Fibroblast of skin of scalp (primary cell): ENCODE measurements around the gene MCTP1.

Source experiments
- DNase-seq: peaks from one replicate; pipeline ENCODE4 v3.0.0-alpha.2; 2013

Gene MCTP1

DNA sequence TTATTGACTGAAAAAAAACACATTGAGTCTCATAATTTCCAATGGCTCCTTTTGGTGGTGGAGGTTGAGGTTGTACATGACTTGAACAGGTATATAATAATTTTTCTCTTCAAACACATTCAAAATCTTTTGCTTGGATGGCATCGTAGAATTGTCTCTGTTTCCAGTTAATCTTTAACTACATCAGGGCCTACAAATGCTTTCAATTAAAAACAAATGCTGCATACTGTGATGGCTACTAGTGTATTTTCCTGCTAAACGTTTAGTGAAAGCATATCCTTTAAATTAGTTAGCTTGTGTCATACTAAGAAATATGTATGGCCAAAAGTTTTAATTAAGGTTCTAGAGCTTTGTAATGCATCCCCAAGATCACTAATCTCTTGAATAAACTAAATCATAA lies 352.6 kb downstream of the MCTP1 start:
- DNase-seq = no peak

GRCh38 chr5:94928891-94929290 lies 356.0 kb downstream of the MCTP1 start:
- peak; percentile 6 for DNase-seq

GRCh38 chr5:94920570-94920969 lies 364.3 kb downstream of the MCTP1 start:
- DNase-seq = no peak

GRCh38 chr5:94916619-94917018 lies 368.3 kb downstream of the MCTP1 start:
- no peak for DNase-seq

GRCh38 chr5:94911276-94911675 lies 373.6 kb downstream of the MCTP1 start:
- DNase-seq = no peak

GRCh38 chr5:94910721-94911120 lies 374.2 kb downstream of the MCTP1 start:
- DNase-seq = no peak

DNA sequence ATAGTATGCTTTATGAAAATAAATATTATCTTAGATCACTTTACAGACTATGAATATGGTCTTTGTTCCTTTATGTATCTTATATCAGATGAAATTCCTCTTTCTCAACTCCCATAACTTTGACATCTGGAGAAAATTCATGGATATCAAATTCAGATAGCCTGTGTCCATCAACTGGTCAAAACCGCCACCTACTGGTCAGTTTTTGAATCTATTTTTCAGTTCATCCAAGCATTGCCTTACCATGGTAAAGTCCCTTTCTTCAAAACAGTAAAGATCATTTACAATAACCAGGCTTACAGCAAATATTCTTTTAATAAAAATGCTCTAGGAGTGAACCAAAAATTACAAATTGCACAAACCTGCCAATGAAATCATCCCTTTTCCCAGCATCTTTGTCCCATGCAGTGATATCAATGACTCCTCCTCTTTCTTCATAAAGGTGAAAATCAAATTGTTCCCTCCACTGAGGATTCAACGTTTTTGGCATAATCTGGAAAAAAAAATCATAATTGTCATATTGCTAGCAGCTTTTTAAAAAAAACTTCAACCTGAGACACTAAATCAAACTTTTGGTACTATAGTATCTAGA lies 375.9 kb downstream of the MCTP1 start:
- peak; percentile 43 for DNase-seq

GRCh38 chr5:94906750-94907149 lies 378.1 kb downstream of the MCTP1 start:
- no peak for DNase-seq

GRCh38 chr5:94903726-94904125 lies 381.2 kb downstream of the MCTP1 start:
- peak; percentile 1 for DNase-seq

DNA sequence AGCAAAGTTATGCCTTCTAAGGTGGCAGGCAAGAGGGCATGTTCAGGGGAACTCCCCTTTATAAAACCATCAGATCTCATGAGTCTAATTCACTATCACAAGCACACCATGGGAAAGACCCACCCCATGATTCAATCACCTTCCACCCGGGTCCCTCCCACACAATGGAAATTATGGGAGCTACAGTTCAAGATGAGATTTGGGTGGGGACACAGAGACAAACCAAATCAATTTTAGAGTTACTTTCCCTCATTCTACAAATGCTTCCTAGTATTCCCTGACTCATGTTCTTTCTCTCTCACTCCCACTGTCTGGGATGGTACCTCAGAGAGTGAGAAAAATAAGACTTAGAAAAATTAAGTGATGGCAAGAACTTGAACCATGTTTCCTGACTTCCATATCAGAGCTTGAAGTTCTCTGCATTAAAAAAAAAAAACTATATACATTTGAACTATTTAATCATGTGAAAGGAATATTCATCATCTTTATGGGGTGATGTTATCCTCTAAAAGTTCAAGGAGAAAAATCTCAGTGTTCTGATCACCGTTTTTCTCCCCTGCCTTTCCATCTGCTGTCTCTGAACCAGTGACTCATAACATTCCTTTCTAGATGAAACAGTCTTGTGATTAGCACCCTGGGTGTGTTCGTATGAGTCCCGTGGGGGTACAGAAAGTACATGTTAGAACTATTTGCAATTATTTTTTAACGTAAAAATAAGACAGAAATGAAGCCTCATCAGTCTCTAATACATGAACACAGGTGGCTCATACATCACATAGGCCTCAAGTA lies 383.5 kb downstream of the MCTP1 start:
- peak; percentile 54 for DNase-seq

DNA sequence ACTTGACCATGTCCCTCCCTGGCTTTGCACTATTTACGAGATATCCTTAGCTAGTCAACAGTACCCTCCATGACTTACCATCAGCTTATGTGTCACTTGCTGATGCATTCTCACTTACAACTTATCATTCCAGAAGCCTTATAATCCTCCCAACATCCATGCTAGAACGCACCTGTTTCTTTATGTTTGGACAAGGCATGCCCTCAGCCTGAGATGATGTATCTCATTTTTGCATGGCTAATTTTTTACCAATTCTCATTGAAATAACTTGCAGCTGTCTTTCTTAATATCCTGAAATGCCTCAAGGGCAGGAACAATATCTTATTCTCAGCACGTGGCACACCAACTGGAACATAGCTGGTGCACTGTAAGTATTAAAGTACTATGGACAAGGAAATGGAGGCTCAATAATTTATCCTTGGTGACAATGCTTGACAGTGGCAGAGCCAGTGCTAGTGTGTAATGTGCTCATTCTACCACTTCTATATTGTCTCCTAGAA lies 384.8 kb downstream of the MCTP1 start:
- DNase-seq = no peak

- peak; percentile 6 for DNase-seq
These were observed 391.3 kb downstream of the MCTP1 start for GRCh38 chr5:94893412-94894135.

DNA sequence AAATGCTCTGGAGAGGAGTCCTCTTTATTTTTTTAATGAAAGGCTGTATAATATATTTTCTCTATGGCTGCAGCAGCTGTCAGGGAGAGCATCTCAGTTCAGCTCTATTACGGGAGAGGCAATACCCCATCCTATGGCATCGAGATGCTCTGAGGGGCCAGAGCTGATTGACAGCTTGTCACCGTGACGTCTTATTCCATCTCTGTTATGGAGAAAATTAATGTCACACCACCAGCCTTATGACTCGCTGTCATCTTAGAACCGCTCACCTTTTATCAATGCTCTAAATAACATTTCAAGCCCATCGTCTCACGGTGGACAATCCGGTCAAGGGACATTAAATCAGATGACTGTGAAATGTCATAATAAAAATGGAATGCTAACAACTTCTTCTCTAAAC lies 392.9 kb downstream of the MCTP1 start:
- no peak for DNase-seq

DNA sequence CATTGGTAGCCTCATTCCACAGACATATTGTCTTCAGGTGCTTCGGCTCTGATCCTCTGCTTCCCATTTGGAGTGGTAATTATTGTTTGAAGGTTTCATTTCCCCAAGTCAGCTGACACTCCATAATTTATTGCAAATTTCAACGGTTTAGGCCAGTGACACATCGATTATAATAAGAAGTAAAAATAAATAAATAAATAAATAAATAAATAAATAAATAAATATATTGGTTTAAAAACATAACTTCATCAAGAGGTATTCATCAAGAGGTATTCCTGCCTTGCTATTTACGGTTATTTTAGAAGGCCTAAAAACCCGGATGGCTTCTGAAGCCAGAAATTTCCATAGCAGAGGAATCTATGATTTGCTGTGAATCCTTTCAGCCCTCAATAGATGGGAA lies 393.3 kb downstream of the MCTP1 start:
- DNase-seq = no peak

DNA sequence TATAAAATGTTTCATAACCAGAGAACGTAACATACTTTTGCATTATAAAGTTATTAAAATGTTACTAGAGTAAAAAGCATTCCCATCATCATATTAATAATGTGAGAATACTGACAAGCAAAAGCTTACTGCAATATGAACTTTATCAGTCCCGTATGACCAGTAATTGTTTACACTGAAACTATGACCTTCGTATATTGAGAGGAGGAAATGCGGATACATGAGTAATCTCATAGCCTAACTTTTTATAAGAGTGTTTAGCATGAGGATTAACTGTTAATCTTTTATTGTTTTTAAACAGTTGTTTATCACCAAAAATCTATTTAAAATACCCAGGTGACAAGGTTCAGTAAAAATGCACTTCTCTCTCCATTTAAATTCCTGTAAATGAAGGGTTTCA lies 394.0 kb downstream of the MCTP1 start:
- no peak for DNase-seq

GRCh38 chr5:94888674-94889073 lies 396.2 kb downstream of the MCTP1 start:
- no peak for DNase-seq

GRCh38 chr5:94885931-94886330 lies 399.0 kb downstream of the MCTP1 start:
- DNase-seq = no peak

DNA sequence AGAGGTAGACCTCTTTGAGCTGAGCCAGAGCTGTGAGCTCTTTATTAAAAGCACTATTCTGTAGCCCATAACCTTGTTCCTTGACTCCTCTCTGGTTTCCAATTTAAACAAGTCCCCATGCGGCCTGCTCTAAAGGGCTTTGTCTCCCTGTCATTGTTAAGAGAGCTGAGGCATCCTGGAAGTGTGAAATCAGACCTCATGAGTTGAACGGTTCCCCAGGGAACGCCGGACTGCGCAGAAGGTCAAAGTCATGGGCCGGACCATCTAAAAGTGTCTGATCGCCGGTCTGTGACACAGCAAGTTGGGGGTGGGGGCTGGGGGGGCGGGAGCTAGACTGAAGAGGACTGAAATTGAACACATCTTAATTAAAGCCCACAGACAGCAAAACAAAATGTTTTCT lies 400.6 kb downstream of the MCTP1 start:
- peak; percentile 1 for DNase-seq

GRCh38 chr5:94872526-94872925 lies 412.4 kb downstream of the MCTP1 start:
- no peak for DNase-seq

- DNase-seq = no peak
These were observed 414.2 kb downstream of the MCTP1 start for GRCh38 chr5:94870511-94871183.

GRCh38 chr5:94869921-94870320 lies 415.0 kb downstream of the MCTP1 start:
- DNase-seq = no peak

GRCh38 chr5:94863951-94864350 lies 420.9 kb downstream of the MCTP1 start:
- no peak for DNase-seq

- DNase-seq = no peak
These were observed 427.8 kb downstream of the MCTP1 start for GRCh38 chr5:94857111-94857510.
